Mucosa of gallbladder (tissue), 1 donor: ENCODE data around the gene FERMT1. TPM values are rescaled to one million over a fixed set of nuclear protein-coding genes. Genes with fewer than 3 reads are reported as not detected.
"Not testable (repeated sequence)": the region's sequence is repeated elsewhere in the genome, so short reads cannot be mapped to it uniquely, and the experiment has no call there.

ENCODE experiments used
- DNase-seq: peaks from one replicate; pipeline ENCODE4 v3.0.0-alpha.2; 2020; ENCODE audit warnings: low spot score
- total RNA-seq: library from RNA; stranded (reverse); gene quantifications from one replicate; pipeline ENCODE4 v1.2.1, GENCODE V29; 2021
- donor health status: DM: no; HTN: no; CAD: no.

The FERMT1 gene
- total RNA-seq, 1 donor from 2014 or later: 9.2 TPM

- DNase-seq: no peak
These were observed 51.8 kb downstream of the FERMT1 start for GRCh38 chr20:6070829-6071695.

GRCh38 chr20:6069669-6070068, 53.2 kb downstream of the FERMT1 start:
- no peak for DNase-seq

GRCh38 chr20:6067763-6068318, 55.0 kb downstream of the FERMT1 start:
- no peak for DNase-seq

GRCh38 chr20:6066582-6066981, 56.2 kb downstream of the FERMT1 start:
- DNase-seq: no peak

GRCh38 chr20:6061544-6061943, 61.3 kb downstream of the FERMT1 start:
- DNase-seq: no peak

GRCh38 chr20:6060213-6060612, 62.6 kb downstream of the FERMT1 start:
- no peak for DNase-seq

GRCh38 chr20:6058684-6059295, 64.0 kb downstream of the FERMT1 start:
- DNase-seq: peak; percentile 27

GRCh38 chr20:6057691-6058090, 65.1 kb downstream of the FERMT1 start:
- DNase-seq: no peak

GRCh38 chr20:6057139-6057538, 65.7 kb downstream of the FERMT1 start:
- no peak for DNase-seq

- no peak for DNase-seq
These were observed 66.8 kb downstream of the FERMT1 start for GRCh38 chr20:6055981-6056569.

GRCh38 chr20:6055161-6055783, 67.6 kb downstream of the FERMT1 start:
- no peak for DNase-seq

- DNase-seq: not testable (repeated sequence)
These were observed 68.2 kb downstream of the FERMT1 start for GRCh38 chr20:6054689-6055051.

GRCh38 chr20:6053776-6054688, 68.8 kb downstream of the FERMT1 start, which contains the start of gene LRRN4:
TSS of gene LRRN4 (minus strand) at chr20:6054060. CDS start at chr20:6052799, 1,261 bp downstream.
- DNase-seq: no peak

GRCh38 chr20:6053064-6053775, 69.6 kb downstream of the FERMT1 start:
- DNase-seq: no peak

- no peak for DNase-seq
These were observed 71.3 kb downstream of the FERMT1 start for GRCh38 chr20:6051505-6051904.

GRCh38 chr20:6048391-6048790, 74.4 kb downstream of the FERMT1 start:
- no peak for DNase-seq

- DNase-seq: no peak
These were observed 76.4 kb downstream of the FERMT1 start for GRCh38 chr20:6046432-6046831.

- no peak for DNase-seq
These were observed 77.3 kb downstream of the FERMT1 start for GRCh38 chr20:6045566-6045965.

GRCh38 chr20:6044115-6044514, 78.7 kb downstream of the FERMT1 start:
- no peak for DNase-seq

- DNase-seq: no peak
These were observed 81.0 kb downstream of the FERMT1 start for GRCh38 chr20:6041808-6042265.
